Activated CD4-positive, alpha-beta memory T cell treated with anti-CD3 and anti-CD28 coated beads for 36 hours (primary cell): ENCODE results near the gene LCLAT1. TPM values are rescaled to one million over a fixed set of nuclear protein-coding genes. Genes with fewer than 3 reads are reported as not detected.

Source experiments
- CTCF ChIA-PET: fragments of 350-600 bp; sonication (Branson Sonifier 250); formaldehyde crosslinking; loops from one replicate; lab custom pipeline; 2021; ENCODE audit warnings: antibody characterized with exemption, inconsistent platforms; lab: Charles Lee
- POLR2A ChIA-PET: fragments of 350-600 bp; sonication (Branson Sonifier 250); formaldehyde crosslinking; loops from one replicate; lab custom pipeline; 2021; ENCODE audit warnings: antibody characterized with exemption; lab: Charles Lee
- DNase-seq: peaks from one replicate; pipeline ENCODE4 v3.0.0-alpha.2; 2020
- H3K27ac Mint-ChIP-seq: one replicate; pipeline ENCODE4 v1.8.0; 2021; ENCODE audit warnings: mixed read lengths
- H3K27me3 Mint-ChIP-seq: one replicate; pipeline ENCODE4 v1.8.0; 2021; ENCODE audit warnings: mixed read lengths
- H3K36me3 Mint-ChIP-seq: one replicate; pipeline ENCODE4 v1.8.0; 2021; ENCODE audit warnings: mixed read lengths
- H3K4me1 Mint-ChIP-seq: one replicate; pipeline ENCODE4 v1.8.0; 2021; ENCODE audit warnings: low read depth, mixed read lengths
- H3K4me3 Mint-ChIP-seq: one replicate; pipeline ENCODE4 v1.8.0; 2021; ENCODE audit warnings: mild to moderate bottlenecking, mixed read lengths
- H3K9me3 Mint-ChIP-seq: one replicate; pipeline ENCODE4 v1.8.0; 2021; ENCODE audit warnings: mixed read lengths
- intact Hi-C: fragments of 100-400 bp; cut with micrococcal nuclease; formaldehyde crosslinking; loops from one replicate; pipeline ENCODE4 v1.15.1; 2023
- total RNA-seq, 2 experiments: library from RNA; stranded (reverse); gene quantifications; one replicate each; pipeline ENCODE4 v1.2.3, GENCODE V29; 2021

LCLAT1 gene
- total RNA-seq, 2 experiments from 2014 or later, result 21.5 to 24.3 TPM

- POLR2A ChIA-PET, result interaction anchor here (0.6 kb wide), 1 partner anchor 113 kb away, joined by 3 read pairs; no protein-coding TSS in a partner anchor
- H3K36me3 Mint-ChIP-seq, result no peaks in the 10 kb centered on the region
- no peak overlapping the region for H3K4me3 Mint-ChIP-seq
- intact Hi-C loops, result no loop called here
- DNase-seq, result peak; percentile 24
- H3K27ac Mint-ChIP-seq, result no peak overlapping the region
- H3K4me1 Mint-ChIP-seq, result no peaks in the 10 kb centered on the region
- CTCF ChIA-PET, result interaction anchor here (0.7 to 3.5 kb wide), 6 partner anchors 9 to 521 kb away, joined by 4 to 26 read pairs (median 5); no protein-coding TSS in a partner anchor
- no peaks in the 10 kb centered on the region for H3K27me3 Mint-ChIP-seq
- no peaks in the 10 kb centered on the region for H3K9me3 Mint-ChIP-seq
Observed at GRCh38 chr2:30686000-30686399, 239.0 kb downstream of the LCLAT1 start.

DNA sequence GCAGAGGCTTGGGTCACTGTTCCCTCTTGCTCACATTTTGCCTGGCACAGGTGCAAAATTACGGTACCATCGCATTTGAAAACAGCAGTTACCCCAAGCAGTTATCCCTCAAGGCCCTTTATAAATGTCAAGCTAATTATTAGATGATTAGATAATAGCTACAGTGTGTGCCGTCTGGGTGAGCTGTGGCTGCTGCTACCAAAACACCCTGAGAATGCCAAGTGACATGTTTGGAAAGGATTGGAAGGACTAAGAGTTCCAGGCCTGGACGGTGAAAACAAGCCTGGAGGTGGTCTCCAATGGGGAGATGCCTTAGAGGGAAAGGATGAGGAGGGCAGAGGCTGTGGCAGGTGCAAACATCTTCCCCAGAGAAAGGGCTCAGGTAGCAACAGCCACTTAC lies 239.6 kb downstream of the LCLAT1 start:
- Mint-ChIP-seq H3K9me3 (no peaks in the 10 kb centered on the region), H3K27me3 (no peaks in the 10 kb centered on the region), H3K4me1 (no peaks in the 10 kb centered on the region), H3K27ac (no peak overlapping the region), H3K4me3 (no peak overlapping the region), H3K36me3 (no peaks in the 10 kb centered on the region)
- CTCF ChIA-PET, result interaction anchor here (0.6 to 3.5 kb wide), 10 partner anchors 8 to 522 kb away, joined by 3 to 26 read pairs (median 4); no protein-coding TSS in a partner anchor
- POLR2A ChIA-PET, result no interaction called here
- no peak for DNase-seq
- intact Hi-C loops, result no loop called here

GRCh38 chr2:30688956-30689401 lies 241.9 kb downstream of the LCLAT1 start:
- CTCF ChIA-PET, result interaction anchor here (0.6 to 3.5 kb wide), 5 partner anchors 17 to 524 kb away, joined by 3 to 26 read pairs (median 4); no protein-coding TSS in a partner anchor
- intact Hi-C loops, result no loop called here
- H3K4me3 Mint-ChIP-seq, result no peak overlapping the region
- H3K27ac Mint-ChIP-seq, result no peak overlapping the region
- H3K36me3 Mint-ChIP-seq, result no peaks in the 10 kb centered on the region
- H3K9me3 Mint-ChIP-seq, result no peaks in the 10 kb centered on the region
- no peaks in the 10 kb centered on the region for H3K27me3 Mint-ChIP-seq
- POLR2A ChIA-PET, result interaction anchor here (0.6 kb wide), 1 partner anchor 403 kb away, joined by 3 read pairs; no protein-coding TSS in a partner anchor
- no peak for DNase-seq
- no peaks in the 10 kb centered on the region for H3K4me1 Mint-ChIP-seq

GRCh38 chr2:30689496-30690125 lies 242.6 kb downstream of the LCLAT1 start:
- DNase-seq, result no peak
- intact Hi-C loops, result no loop called here
- Mint-ChIP-seq H3K27ac (no peak overlapping the region), H3K36me3 (no peaks in the 10 kb centered on the region), H3K9me3 (no peaks in the 10 kb centered on the region), H3K27me3 (no peaks in the 10 kb centered on the region), H3K4me1 (no peaks in the 10 kb centered on the region), H3K4me3 (no peak overlapping the region)
- CTCF ChIA-PET, result interaction anchor here (0.5 to 1.6 kb wide), 4 partner anchors 17 to 481 kb away, joined by 3 to 4 read pairs (median 3); no protein-coding TSS in a partner anchor
- POLR2A ChIA-PET, result no interaction called here

DNA sequence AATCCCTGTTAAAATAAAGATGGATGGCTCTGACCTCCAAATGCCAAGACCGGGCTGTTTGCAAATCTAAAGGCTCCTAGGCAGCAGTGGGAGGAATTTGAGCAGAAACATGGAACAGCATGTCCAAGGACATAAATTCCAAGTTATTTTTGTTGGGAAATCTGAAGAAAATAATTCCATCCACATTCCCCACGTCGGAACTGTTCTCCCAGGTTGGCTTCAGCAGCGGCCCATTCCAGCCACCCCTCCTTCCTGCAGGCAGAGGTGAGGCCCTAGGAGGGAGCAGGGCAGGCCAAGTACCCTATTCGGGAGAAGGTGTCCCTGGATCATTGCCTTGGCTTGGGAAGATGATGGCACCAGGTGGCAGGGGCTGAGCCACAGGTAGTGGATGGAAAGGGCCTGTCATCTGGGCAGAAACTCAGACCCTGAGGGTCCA lies 243.1 kb downstream of the LCLAT1 start:
- no peaks in the 10 kb centered on the region for H3K4me1 Mint-ChIP-seq
- H3K27ac Mint-ChIP-seq, result no peak overlapping the region
- no peaks in the 10 kb centered on the region for H3K36me3 Mint-ChIP-seq
- POLR2A ChIA-PET, result no interaction called here
- no peaks in the 10 kb centered on the region for H3K27me3 Mint-ChIP-seq
- no peak for DNase-seq
- intact Hi-C loops, result no loop called here
- H3K4me3 Mint-ChIP-seq, result no peak overlapping the region
- no peaks in the 10 kb centered on the region for H3K9me3 Mint-ChIP-seq
- CTCF ChIA-PET, result interaction anchor here (0.5 kb wide), 1 partner anchor 128 kb away, joined by 3 read pairs; no protein-coding TSS in a partner anchor

GRCh38 chr2:30691091-30691947 lies 244.3 kb downstream of the LCLAT1 start:
- intact Hi-C loops, result no loop called here
- H3K4me1 Mint-ChIP-seq, result no peaks in the 10 kb centered on the region
- no peaks in the 10 kb centered on the region for H3K27me3 Mint-ChIP-seq
- ChIA-PET POLR2A (no interaction called here), CTCF (interaction anchor here (0.9 to 1.1 kb wide), 2 partner anchors 20 to 524 kb away, joined by 3 to 4 read pairs; no protein-coding TSS in a partner anchor)
- no peak for DNase-seq
- no peak overlapping the region for H3K4me3 Mint-ChIP-seq
- no peaks in the 10 kb centered on the region for H3K36me3 Mint-ChIP-seq
- no peaks in the 10 kb centered on the region for H3K9me3 Mint-ChIP-seq
- H3K27ac Mint-ChIP-seq, result no peak overlapping the region

- no peaks in the 10 kb centered on the region for H3K4me1 Mint-ChIP-seq
- H3K4me3 Mint-ChIP-seq, result no peak overlapping the region
- POLR2A ChIA-PET, result no interaction called here
- H3K27ac Mint-ChIP-seq, result no peak overlapping the region
- CTCF ChIA-PET, result interaction anchor here (0.9 to 5.3 kb wide), 5 partner anchors 19 to 527 kb away, joined by 3 to 32 read pairs (median 10); no protein-coding TSS in a partner anchor
- DNase-seq, result no peak
- H3K9me3 Mint-ChIP-seq, result no peaks in the 10 kb centered on the region
- H3K36me3 Mint-ChIP-seq, result no peaks in the 10 kb centered on the region
- intact Hi-C loops, result no loop called here
- no peaks in the 10 kb centered on the region for H3K27me3 Mint-ChIP-seq
Observed at GRCh38 chr2:30691948-30692828, 245.1 kb downstream of the LCLAT1 start.

- ChIA-PET POLR2A (no interaction called here), CTCF (interaction anchor here (2.0 to 5.3 kb wide), 3 partner anchors 19 to 528 kb away, joined by 10 to 32 read pairs (median 19); no protein-coding TSS in a partner anchor)
- no peaks in the 10 kb centered on the region for H3K36me3 Mint-ChIP-seq
- H3K27ac Mint-ChIP-seq, result no peak overlapping the region
- intact Hi-C loops, result no loop called here
- no peak for DNase-seq
- H3K4me1 Mint-ChIP-seq, result no peaks in the 10 kb centered on the region
- H3K9me3 Mint-ChIP-seq, result peaks cover 5% of the 10 kb centered on the region
- no peaks in the 10 kb centered on the region for H3K27me3 Mint-ChIP-seq
- H3K4me3 Mint-ChIP-seq, result no peak overlapping the region
Observed at GRCh38 chr2:30692829-30693275, 245.8 kb downstream of the LCLAT1 start.

Other genes with a start within 250 kb of the LCLAT1 start
- gene LBH, start 215.7 kb upstream of the LCLAT1 start, total RNA-seq, result 100 to 1,000 TPM; 109 to 112 TPM